A549 treated with AZD9567 at 1 μM for 4 hours (cell line): ENCODE data around the gene DLD. TPM values are rescaled to one million over a fixed set of nuclear protein-coding genes. Genes with fewer than 3 reads are reported as not detected.

Experiments used
- total RNA-seq: library from RNA; stranded (reverse); fragments of 200-300 nt; extraction: Qiagen RNA extraction; gene quantifications from 5 replicates; pipeline ENCODE4 v1.2.3, GENCODE V29; 2022; ENCODE audit not compliant: insufficient read depth

DLD gene, protein sequence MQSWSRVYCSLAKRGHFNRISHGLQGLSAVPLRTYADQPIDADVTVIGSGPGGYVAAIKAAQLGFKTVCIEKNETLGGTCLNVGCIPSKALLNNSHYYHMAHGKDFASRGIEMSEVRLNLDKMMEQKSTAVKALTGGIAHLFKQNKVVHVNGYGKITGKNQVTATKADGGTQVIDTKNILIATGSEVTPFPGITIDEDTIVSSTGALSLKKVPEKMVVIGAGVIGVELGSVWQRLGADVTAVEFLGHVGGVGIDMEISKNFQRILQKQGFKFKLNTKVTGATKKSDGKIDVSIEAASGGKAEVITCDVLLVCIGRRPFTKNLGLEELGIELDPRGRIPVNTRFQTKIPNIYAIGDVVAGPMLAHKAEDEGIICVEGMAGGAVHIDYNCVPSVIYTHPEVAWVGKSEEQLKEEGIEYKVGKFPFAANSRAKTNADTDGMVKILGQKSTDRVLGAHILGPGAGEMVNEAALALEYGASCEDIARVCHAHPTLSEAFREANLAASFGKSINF
- 84.2 to 99.5 TPM (median 94.8 TPM) in 5 replicates for total RNA-seq

DNA sequence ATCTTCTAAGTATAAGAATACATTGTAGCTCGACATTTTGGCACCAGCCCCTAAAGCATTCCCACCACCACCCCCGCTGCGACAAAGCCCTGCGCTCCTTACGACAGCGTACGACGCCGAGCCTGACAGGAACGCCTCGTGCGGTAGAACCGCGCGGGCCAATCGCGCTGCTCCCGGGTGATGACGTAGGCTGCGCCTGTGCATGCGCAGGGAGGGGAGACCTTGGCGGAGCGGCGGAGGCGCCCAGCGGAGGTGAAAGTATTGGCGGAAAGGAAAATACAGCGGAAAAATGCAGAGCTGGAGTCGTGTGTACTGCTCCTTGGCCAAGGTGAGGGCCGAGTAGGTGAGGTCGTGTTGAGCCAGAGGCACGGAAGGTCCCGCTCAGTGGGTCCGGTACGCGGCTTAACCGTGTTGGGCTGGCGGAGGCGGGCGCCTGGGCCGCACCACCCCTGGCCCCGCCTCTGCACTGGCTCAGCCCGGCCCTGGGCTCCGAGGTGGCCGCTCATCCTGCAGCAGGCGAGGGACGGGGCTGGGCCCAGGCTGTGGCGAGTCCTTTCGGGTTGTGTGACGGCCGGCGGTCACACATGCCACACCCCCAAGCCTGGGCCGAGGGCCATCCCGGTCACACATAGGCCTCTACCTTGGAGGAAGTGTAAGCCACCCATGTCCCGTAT lies at the start of gene DLD:
Gene DLD, plus strand, starts transcription at position 222 of the 674 bp plus-strand sequence. Its CDS starts 68 bp downstream, at position 290.

Other genes with a start within 250 kb of the DLD start
- 0.06 to 0.15 TPM (median 0.10 TPM) in 4 of 5 replicates, not detected in the other for gene SLC26A4, start 230.4 kb upstream of the DLD start, total RNA-seq
- 28.2 to 62.4 TPM (median 32.0 TPM) in 5 replicates for gene CBLL1, start 147.0 kb upstream of the DLD start, total RNA-seq
- not detected in 5 replicates for gene SLC26A3, start 88.0 kb upstream of the DLD start, total RNA-seq
- 77.7 to 104 TPM (median 99.3 TPM) in 5 replicates for gene LAMB1, start 112.0 kb downstream of the DLD start, total RNA-seq
- gene LAMB4, start 239.2 kb downstream of the DLD start, total RNA-seq, result 0.18 to 0.34 TPM (median 0.23 TPM) in 4 of 5 replicates, not detected in the other